Measurements from ENCODE around the gene MYEF2.

DNA sequence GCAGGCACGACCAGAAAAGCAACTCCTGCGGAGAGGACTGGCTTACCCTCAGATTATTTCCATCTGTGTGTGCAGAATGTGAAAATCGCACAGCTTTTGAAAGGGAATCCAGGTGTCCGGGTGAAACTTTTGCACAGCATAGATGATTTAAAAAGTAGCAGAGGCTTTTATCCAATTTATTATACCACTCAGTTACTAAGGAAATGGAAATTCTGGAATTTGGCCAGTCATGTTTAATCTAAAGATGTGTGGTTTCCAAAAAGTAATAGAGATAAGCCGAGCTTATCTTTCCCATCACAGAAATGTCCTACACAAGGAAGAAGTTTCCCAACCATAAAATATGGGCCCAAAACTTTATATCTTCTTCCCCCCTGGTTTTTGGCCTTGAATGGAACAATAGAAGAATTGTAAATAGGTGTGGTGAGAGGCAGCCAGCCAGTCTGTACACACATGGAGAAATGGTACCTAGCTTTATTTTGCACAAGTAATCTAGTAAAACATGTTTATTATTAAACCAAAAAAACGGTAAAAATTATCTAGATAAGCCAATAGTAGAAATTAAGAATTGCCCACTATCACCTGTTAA, 76.6 kb downstream of the MYEF2 start:
- TF ChIP-seq, protein P1, sequence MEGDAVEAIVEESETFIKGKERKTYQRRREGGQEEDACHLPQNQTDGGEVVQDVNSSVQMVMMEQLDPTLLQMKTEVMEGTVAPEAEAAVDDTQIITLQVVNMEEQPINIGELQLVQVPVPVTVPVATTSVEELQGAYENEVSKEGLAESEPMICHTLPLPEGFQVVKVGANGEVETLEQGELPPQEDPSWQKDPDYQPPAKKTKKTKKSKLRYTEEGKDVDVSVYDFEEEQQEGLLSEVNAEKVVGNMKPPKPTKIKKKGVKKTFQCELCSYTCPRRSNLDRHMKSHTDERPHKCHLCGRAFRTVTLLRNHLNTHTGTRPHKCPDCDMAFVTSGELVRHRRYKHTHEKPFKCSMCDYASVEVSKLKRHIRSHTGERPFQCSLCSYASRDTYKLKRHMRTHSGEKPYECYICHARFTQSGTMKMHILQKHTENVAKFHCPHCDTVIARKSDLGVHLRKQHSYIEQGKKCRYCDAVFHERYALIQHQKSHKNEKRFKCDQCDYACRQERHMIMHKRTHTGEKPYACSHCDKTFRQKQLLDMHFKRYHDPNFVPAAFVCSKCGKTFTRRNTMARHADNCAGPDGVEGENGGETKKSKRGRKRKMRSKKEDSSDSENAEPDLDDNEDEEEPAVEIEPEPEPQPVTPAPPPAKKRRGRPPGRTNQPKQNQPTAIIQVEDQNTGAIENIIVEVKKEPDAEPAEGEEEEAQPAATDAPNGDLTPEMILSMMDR (IDR thresholded peaks at IDR 0.05; ENCODE audit: low read depth, low read length), result no peak
- no peak for TF ChIP-seq EZH2phosphoT487 (IDR thresholded peaks at IDR 0.05; ENCODE audit: low read depth)
